ENCODE data around the gene C12orf76.

The C12orf76 gene

GRCh38 chr12:109995686-109996482 is 52.4 kb downstream of the C12orf76 start, which contains the start of gene GIT2:
Gene GIT2, minus strand, starts transcription at chr12:109996368. Its CDS starts 144 bp downstream, at chr12:109996224.
- peak; percentile 73 to 90 for DNase-seq (ENCODE audit: low read depth in 2 of 2)

- no peak for DNase-seq (ENCODE audit: low read depth in 2 of 2)
Observed at GRCh38 chr12:109995361-109995685, 53.0 kb downstream of the C12orf76 start.

- DNase-seq (ENCODE audit: low read depth in 2 of 2) = no peak
Observed at GRCh38 chr12:109994401-109995175, 53.7 kb downstream of the C12orf76 start.

GRCh38 chr12:109993091-109993490 is 55.2 kb downstream of the C12orf76 start:
- no peak for DNase-seq (ENCODE audit: low read depth in 2 of 2)

GRCh38 chr12:109991586-109991985 is 56.7 kb downstream of the C12orf76 start:
- no peak for DNase-seq (ENCODE audit: low read depth in 2 of 2)
